GM19455 (cell line): ENCODE data around the gene RHD.
"Not testable (repeated sequence)": the region's sequence is repeated elsewhere in the genome, so short reads cannot be mapped to it uniquely, and the experiment has no call there.

ENCODE experiments used
- ATAC-seq: cut with Tn5 transposase; IDR thresholded peaks from one replicate; pipeline ENCODE4 v1.9.1; 2021; ENCODE audit not compliant: unreplicated experiment

The RHD gene

GRCh38 chr1:25256578-25256965 is 15.7 kb upstream of the RHD start:
- ATAC-seq = no peak

GRCh38 chr1:25257196-25257595 is 15.1 kb upstream of the RHD start:
- ATAC-seq = no peak

- ATAC-seq = not testable (repeated sequence)
These were observed 12.5 kb upstream of the RHD start for GRCh38 chr1:25259813-25260212.

GRCh38 chr1:25260336-25260735 is 12.0 kb upstream of the RHD start:
- ATAC-seq = not testable (repeated sequence)

- ATAC-seq = not testable (repeated sequence)
These were observed 5.6 kb upstream of the RHD start for GRCh38 chr1:25266554-25267287.

- peak; percentile 58 for ATAC-seq
These were observed 4.8 kb upstream of the RHD start for GRCh38 chr1:25267288-25268142.

GRCh38 chr1:25268143-25268760 is 4.1 kb upstream of the RHD start:
- ATAC-seq = not testable (repeated sequence)

- not testable (repeated sequence) for ATAC-seq
These were observed 3.3 kb downstream of the RHD start for GRCh38 chr1:25275648-25276047.

- ATAC-seq = not testable (repeated sequence)
These were observed 5.0 kb downstream of the RHD start for GRCh38 chr1:25277295-25277694.

GRCh38 chr1:25278358-25278757 is 6.0 kb downstream of the RHD start:
- not testable (repeated sequence) for ATAC-seq

- not testable (repeated sequence) for ATAC-seq
These were observed 6.5 kb downstream of the RHD start for GRCh38 chr1:25278790-25279189.

GRCh38 chr1:25279693-25280111 is 7.4 kb downstream of the RHD start:
- not testable (repeated sequence) for ATAC-seq

GRCh38 chr1:25285862-25286261 is 13.6 kb downstream of the RHD start:
- ATAC-seq = not testable (repeated sequence)

GRCh38 chr1:25287164-25287563 is 14.9 kb downstream of the RHD start:
- ATAC-seq = not testable (repeated sequence)

GRCh38 chr1:25288573-25289101 is 16.3 kb downstream of the RHD start:
- not testable (repeated sequence) for ATAC-seq

GRCh38 chr1:25290043-25290442 is 17.7 kb downstream of the RHD start:
- not testable (repeated sequence) for ATAC-seq

GRCh38 chr1:25293426-25293825 is 21.1 kb downstream of the RHD start:
- not testable (repeated sequence) for ATAC-seq

GRCh38 chr1:25294889-25295826 is 22.8 kb downstream of the RHD start:
- ATAC-seq = not testable (repeated sequence)

- ATAC-seq = not testable (repeated sequence)
These were observed 24.2 kb downstream of the RHD start for GRCh38 chr1:25296501-25296900.

- not testable (repeated sequence) for ATAC-seq
These were observed 28.4 kb downstream of the RHD start for GRCh38 chr1:25300729-25301128.
